Dendritic cell treated with granulocyte-macrophage colony-stimulating factor and Interleukin-4, amounts not matched to agents 40 ng/mL and 50 ng/mL, for 4 days (primary cell): Measurements from ENCODE around the gene NLK.
"Not testable (repeated sequence)": the region's sequence is repeated elsewhere in the genome, so short reads cannot be mapped to it uniquely, and the experiment has no call there.

ENCODE experiments used
- H3K27ac Mint-ChIP-seq: one replicate; pipeline ENCODE4 v1.8.0; 2022; ENCODE audit warnings: mild to moderate bottlenecking, mixed read lengths
- H3K27me3 Mint-ChIP-seq: one replicate; pipeline ENCODE4 v1.8.0; 2022; ENCODE audit warnings: mild to moderate bottlenecking, mixed read lengths
- H3K36me3 Mint-ChIP-seq: one replicate; pipeline ENCODE4 v1.8.0; 2022; ENCODE audit warnings: low read depth, mixed read lengths
- H3K4me1 Mint-ChIP-seq: one replicate; pipeline ENCODE4 v1.8.0; 2022; ENCODE audit warnings: low read depth, mixed read lengths
- H3K4me3 Mint-ChIP-seq: one replicate; pipeline ENCODE4 v1.8.0; 2022; ENCODE audit warnings: mild to moderate bottlenecking, moderate library complexity, mixed read lengths
- H3K9me3 Mint-ChIP-seq: one replicate; pipeline ENCODE4 v1.8.0; 2022; ENCODE audit warnings: mixed read lengths
- intact Hi-C: fragments of 100-400 bp; cut with micrococcal nuclease; formaldehyde crosslinking; loops from one replicate; pipeline ENCODE4 v1.15.0; 2022

NLK gene

GRCh38 chr17:28097254-28097653 lies 54.8 kb downstream of the NLK start:
- Mint-ChIP-seq H3K4me3 (no peak overlapping the region), H3K27me3 (no peaks in the 10 kb centered on the region), H3K36me3 (peaks cover 6% of the 10 kb centered on the region), H3K4me1 (peaks cover 7% of the 10 kb centered on the region), H3K9me3 (no peaks in the 10 kb centered on the region), H3K27ac (no peak overlapping the region)
- intact Hi-C loops, result no loop called here

DNA sequence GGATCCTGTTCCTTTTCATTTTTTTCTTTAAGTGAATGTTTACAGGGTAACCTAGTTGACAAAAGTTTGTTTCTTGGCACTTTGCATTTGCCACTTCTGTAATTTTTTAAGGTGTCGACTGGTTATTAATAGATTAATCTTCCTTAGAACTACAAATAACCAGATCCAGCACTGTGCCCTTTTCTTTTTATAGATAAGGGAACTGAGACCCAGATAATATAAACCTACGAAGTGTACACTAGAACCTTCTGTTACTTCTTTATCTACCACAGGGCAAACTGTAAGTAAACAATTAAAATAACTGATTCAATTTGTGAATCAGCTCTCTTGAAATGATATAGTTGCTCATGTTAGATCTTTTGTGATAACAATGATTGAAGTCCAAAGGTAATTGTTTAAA lies 55.4 kb downstream of the NLK start:
- Mint-ChIP-seq H3K27ac (no peak overlapping the region), H3K9me3 (no peaks in the 10 kb centered on the region), H3K36me3 (peaks cover 6% of the 10 kb centered on the region), H3K27me3 (no peaks in the 10 kb centered on the region), H3K4me3 (no peak overlapping the region), H3K4me1 (peaks cover 7% of the 10 kb centered on the region)
- intact Hi-C loops, result no loop called here

DNA sequence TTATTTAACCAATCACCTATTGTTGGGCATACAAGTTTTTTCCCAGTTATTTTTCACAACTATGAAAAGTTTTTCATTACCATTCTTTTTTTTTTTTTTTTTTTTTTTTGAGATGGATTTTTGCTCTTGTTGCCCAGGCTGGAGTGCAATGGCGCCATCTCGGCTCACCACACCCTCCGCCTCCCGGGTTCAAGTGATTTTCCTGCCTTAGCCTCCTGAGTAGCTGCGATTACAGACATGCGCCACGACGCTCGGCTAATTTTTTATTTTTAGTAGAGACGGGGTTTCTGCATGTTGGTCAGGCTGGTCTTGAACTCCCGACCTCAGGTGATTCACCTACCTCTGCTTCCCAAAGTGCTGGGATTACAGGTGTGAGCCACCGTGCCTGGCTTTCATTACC lies 56.1 kb downstream of the NLK start:
- H3K9me3 Mint-ChIP-seq, H3K27ac Mint-ChIP-seq, H3K4me1 Mint-ChIP-seq, H3K27me3 Mint-ChIP-seq, intact Hi-C loops, H3K36me3 Mint-ChIP-seq, H3K4me3 Mint-ChIP-seq: not testable (repeated sequence)

GRCh38 chr17:28100251-28100650 lies 57.8 kb downstream of the NLK start:
- Mint-ChIP-seq H3K27ac (no peak overlapping the region), H3K4me1 (peaks cover 7% of the 10 kb centered on the region), H3K9me3 (no peaks in the 10 kb centered on the region), H3K27me3 (no peaks in the 10 kb centered on the region), H3K36me3 (peaks cover 6% of the 10 kb centered on the region), H3K4me3 (no peak overlapping the region)
- intact Hi-C loops, result no loop called here

DNA sequence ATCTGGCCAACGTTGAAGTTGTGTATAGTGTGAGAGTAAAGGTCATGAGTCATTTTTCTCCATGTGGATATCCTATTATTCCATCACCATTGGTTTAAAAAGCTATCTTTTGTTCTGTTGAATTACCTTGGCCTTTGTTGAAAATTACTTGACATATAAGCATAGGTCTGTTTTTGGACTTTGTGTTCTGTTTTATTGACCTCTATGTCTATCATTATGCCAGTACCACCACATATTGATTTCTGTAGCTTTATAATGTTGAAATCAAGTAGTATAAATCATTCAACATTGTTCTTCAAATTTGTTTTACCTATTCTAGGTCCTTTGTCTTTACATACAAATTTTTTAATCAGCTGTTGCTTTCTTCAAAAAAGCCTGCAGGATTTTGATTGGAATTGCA lies 58.5 kb downstream of the NLK start:
- H3K27ac Mint-ChIP-seq, result no peak overlapping the region
- peaks cover 7% of the 10 kb centered on the region for H3K4me1 Mint-ChIP-seq
- no peak overlapping the region for H3K4me3 Mint-ChIP-seq
- intact Hi-C loops, result no loop called here
- H3K9me3 Mint-ChIP-seq, result no peaks in the 10 kb centered on the region
- H3K36me3 Mint-ChIP-seq, result peaks cover 6% of the 10 kb centered on the region
- H3K27me3 Mint-ChIP-seq, result no peaks in the 10 kb centered on the region

DNA sequence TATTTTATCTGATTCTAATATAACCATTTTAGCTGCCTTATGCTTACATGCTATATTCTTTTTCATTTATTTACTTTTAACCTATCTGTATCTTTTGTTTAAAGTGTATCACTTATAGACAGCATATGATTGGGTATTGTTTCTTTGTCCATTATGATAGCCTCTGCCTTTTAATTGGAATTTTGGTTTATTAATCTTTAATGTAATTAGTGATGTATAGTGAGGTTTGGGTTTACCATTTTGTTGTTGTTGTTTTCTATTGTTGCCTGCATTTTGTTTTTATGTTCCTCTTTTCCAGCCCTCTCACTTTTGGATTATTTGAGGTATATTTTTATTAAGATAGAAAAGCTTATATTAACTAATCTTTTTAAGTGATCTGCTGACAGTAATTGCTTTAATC lies 59.4 kb downstream of the NLK start:
- intact Hi-C loops, result no loop called here
- Mint-ChIP-seq H3K36me3 (peaks cover 6% of the 10 kb centered on the region), H3K4me1 (peaks cover 7% of the 10 kb centered on the region), H3K4me3 (no peak overlapping the region), H3K27ac (no peak overlapping the region), H3K27me3 (no peaks in the 10 kb centered on the region), H3K9me3 (no peaks in the 10 kb centered on the region)

GRCh38 chr17:28105501-28105900 lies 63.0 kb downstream of the NLK start:
- H3K4me1 Mint-ChIP-seq, result no peaks in the 10 kb centered on the region
- no peak overlapping the region for H3K4me3 Mint-ChIP-seq
- no peak overlapping the region for H3K27ac Mint-ChIP-seq
- peaks cover 7% of the 10 kb centered on the region for H3K9me3 Mint-ChIP-seq
- H3K27me3 Mint-ChIP-seq, result no peaks in the 10 kb centered on the region
- H3K36me3 Mint-ChIP-seq, result peaks cover 12% of the 10 kb centered on the region
- intact Hi-C loops, result no loop called here

DNA sequence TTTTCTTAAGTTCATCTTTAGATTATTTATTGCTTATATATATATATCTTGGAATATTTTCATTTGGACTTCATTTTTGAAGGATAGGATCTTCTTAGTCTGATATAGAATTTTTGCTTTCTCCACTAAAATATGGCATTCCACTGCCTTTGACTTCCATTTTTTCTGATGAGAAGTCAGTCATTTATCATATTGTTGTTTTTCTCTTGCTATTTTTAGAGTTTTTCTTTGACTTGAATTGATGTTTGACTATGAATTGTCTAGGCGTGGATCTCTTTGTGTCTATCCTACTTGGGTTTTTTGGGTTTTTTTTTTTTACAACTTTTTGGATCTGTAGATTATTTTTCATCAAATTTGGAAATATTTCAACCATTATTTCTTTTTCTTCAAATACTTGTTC lies 67.7 kb downstream of the NLK start:
- H3K27me3 Mint-ChIP-seq, result no peaks in the 10 kb centered on the region
- H3K27ac Mint-ChIP-seq, result no peak overlapping the region
- no peak overlapping the region for H3K4me3 Mint-ChIP-seq
- intact Hi-C loops, result loop anchor here (10.0 kb wide), 2 partner anchors 85 to 215 kb away; partner anchors contain the start of gene LYRM9
- H3K9me3 Mint-ChIP-seq, result peaks cover 11% of the 10 kb centered on the region
- H3K4me1 Mint-ChIP-seq, result peaks cover 29% of the 10 kb centered on the region
- H3K36me3 Mint-ChIP-seq, result peaks cover 11% of the 10 kb centered on the region

- peaks cover 11% of the 10 kb centered on the region for H3K9me3 Mint-ChIP-seq
- H3K27me3 Mint-ChIP-seq, result no peaks in the 10 kb centered on the region
- H3K4me3 Mint-ChIP-seq, result no peak overlapping the region
- intact Hi-C loops, result loop anchor here (10.0 kb wide), 2 partner anchors 83 to 217 kb away; partner anchors contain the start of gene LYRM9
- peaks cover 11% of the 10 kb centered on the region for H3K36me3 Mint-ChIP-seq
- peak overlapping the region; percentile 81 for H3K27ac Mint-ChIP-seq
- H3K4me1 Mint-ChIP-seq, result peaks cover 29% of the 10 kb centered on the region
Observed at GRCh38 chr17:28112181-28112580, 69.7 kb downstream of the NLK start.

DNA sequence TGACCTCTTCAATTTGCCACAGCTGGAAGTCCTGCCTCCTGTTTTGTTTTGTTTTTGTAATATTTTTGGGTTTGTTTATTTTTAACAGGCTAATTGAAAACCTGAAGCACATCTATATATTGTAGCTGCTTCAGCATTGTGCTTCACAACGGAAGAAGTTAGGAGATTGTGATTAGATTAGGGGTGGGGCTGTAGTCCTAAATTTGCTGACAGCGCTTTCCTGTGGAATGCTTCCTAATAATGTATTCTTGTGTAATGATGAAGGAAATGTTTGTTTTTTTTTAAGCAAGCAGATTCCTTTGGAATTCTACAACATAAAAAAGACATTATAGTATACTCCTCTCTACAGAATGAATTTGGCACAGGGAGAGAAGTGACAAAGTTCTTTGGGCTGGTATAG lies 70.1 kb downstream of the NLK start:
- peaks cover 29% of the 10 kb centered on the region for H3K4me1 Mint-ChIP-seq
- intact Hi-C loops, result loop anchor here (10.0 kb wide), 2 partner anchors 82 to 218 kb away; partner anchors contain the start of gene LYRM9
- H3K27ac Mint-ChIP-seq, result peak overlapping the region; percentile 81
- H3K9me3 Mint-ChIP-seq, result peaks cover 11% of the 10 kb centered on the region
- no peaks in the 10 kb centered on the region for H3K27me3 Mint-ChIP-seq
- peaks cover 11% of the 10 kb centered on the region for H3K36me3 Mint-ChIP-seq
- no peak overlapping the region for H3K4me3 Mint-ChIP-seq

GRCh38 chr17:28113269-28113668 lies 70.8 kb downstream of the NLK start:
- no peaks in the 10 kb centered on the region for H3K27me3 Mint-ChIP-seq
- H3K4me1 Mint-ChIP-seq, result peaks cover 29% of the 10 kb centered on the region
- peaks cover 11% of the 10 kb centered on the region for H3K9me3 Mint-ChIP-seq
- peaks cover 11% of the 10 kb centered on the region for H3K36me3 Mint-ChIP-seq
- no peak overlapping the region for H3K4me3 Mint-ChIP-seq
- peak overlapping the region; percentile 81 for H3K27ac Mint-ChIP-seq
- intact Hi-C loops, result loop anchor here (10.0 kb wide), 2 partner anchors 82 to 218 kb away; partner anchors contain the start of gene LYRM9

DNA sequence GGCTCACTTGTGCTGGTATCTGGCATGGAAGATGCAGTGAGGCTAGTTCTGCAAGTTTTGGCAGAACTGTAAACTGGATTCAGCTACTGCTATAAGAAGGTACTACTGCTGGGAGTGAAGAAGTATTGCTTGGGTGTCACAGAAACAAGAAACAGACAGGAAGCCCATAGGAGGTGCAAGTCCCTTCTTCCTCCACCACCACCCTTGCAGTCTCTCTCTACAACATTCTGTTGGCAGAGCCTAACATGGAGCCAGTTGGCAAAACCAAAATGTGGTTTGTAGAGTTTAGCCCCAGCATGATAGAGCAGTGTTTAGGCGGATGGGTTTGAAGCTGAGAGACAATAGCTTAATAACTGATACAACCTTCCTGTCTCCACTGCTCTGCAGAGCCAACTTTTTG lies 72.6 kb downstream of the NLK start:
- H3K4me1 Mint-ChIP-seq, result peaks cover 35% of the 10 kb centered on the region
- H3K36me3 Mint-ChIP-seq, result peaks cover 9% of the 10 kb centered on the region
- H3K9me3 Mint-ChIP-seq, result peaks cover 9% of the 10 kb centered on the region
- intact Hi-C loops, result loop anchor here (10.0 kb wide), 2 partner anchors 80 to 220 kb away; partner anchors contain the start of gene LYRM9
- H3K4me3 Mint-ChIP-seq, result no peak overlapping the region
- no peak overlapping the region for H3K27ac Mint-ChIP-seq
- H3K27me3 Mint-ChIP-seq, result no peaks in the 10 kb centered on the region

DNA sequence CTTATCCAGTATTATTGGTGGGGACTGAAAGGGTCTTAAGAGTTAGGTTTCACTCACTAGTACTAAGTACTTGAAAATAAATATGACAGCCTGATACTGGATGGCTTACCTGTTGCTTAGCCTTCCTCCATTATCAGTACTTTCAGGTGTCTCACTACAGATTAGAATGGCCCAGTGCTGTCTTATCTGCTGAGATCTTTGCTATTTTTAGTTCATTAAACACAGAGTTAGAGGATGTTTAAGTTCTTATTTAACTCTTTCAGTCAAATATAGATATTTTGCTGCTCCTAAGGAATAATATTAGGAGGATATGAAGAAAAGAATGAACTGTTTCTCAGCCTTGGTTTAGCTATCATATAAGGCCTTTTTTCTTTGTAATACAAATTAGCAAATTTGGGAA lies 74.8 kb downstream of the NLK start:
- Mint-ChIP-seq H3K27me3 (no peaks in the 10 kb centered on the region), H3K4me1 (peaks cover 26% of the 10 kb centered on the region), H3K4me3 (no peak overlapping the region), H3K27ac (no peak overlapping the region), H3K36me3 (peaks cover 3% of the 10 kb centered on the region), H3K9me3 (no peaks in the 10 kb centered on the region)
- intact Hi-C loops, result loop anchor here (10.0 kb wide), 2 partner anchors 77 to 223 kb away; partner anchors contain the start of gene LYRM9

DNA sequence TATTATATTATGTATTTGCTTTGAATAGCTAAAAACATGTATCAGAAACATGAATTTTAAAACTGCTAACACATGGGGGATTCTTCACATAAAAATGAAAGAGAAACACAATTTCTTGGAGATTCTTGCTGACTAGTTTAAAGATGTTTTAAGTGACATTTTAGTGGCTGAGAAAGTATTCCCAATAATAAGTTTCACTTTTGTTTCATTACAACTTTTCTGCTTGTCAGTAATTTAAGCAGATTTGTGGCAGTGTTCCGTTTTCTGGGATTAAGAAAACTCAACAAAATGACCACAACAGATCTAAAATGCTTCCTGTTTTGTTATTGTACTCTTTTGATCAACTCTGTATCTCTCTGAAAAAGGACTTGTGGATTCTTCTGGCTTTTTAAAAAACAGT lies 75.9 kb downstream of the NLK start:
- Mint-ChIP-seq H3K4me1 (peaks cover 21% of the 10 kb centered on the region), H3K27me3 (no peaks in the 10 kb centered on the region), H3K4me3 (peak overlapping the region; percentile 51), H3K27ac (peak overlapping the region; percentile 73), H3K36me3 (peaks cover 13% of the 10 kb centered on the region), H3K9me3 (no peaks in the 10 kb centered on the region)
- intact Hi-C loops, result loop anchor here (1.0 to 10.0 kb wide), 3 partner anchors 76 to 224 kb away; partner anchors contain the start of gene LYRM9

GRCh38 chr17:28119046-28119445 lies 76.6 kb downstream of the NLK start:
- peaks cover 16% of the 10 kb centered on the region for H3K4me1 Mint-ChIP-seq
- H3K9me3 Mint-ChIP-seq, result no peaks in the 10 kb centered on the region
- H3K27ac Mint-ChIP-seq, result peak overlapping the region; percentile 73
- no peaks in the 10 kb centered on the region for H3K27me3 Mint-ChIP-seq
- peaks cover 13% of the 10 kb centered on the region for H3K36me3 Mint-ChIP-seq
- intact Hi-C loops, result loop anchor here (10.0 kb wide), 2 partner anchors 76 to 224 kb away; partner anchors contain the start of gene LYRM9
- no peak overlapping the region for H3K4me3 Mint-ChIP-seq
